Measurements from ENCODE around the gene DNPH1. TPM values are rescaled to one million over a fixed set of nuclear protein-coding genes. Genes with fewer than 3 reads are reported as not detected.

Gene DNPH1
- total and polyA plus RNA-seq, 10 of the 15 experiments (the other 5 are each of a cell fraction or from before 2014, with no cell fraction given): 7.0 to 136 (median 67.7) TPM

- Histone ChIP-seq H3K4me3 (no peak overlapping the region), H3K36me3 (ENCODE audit: control insufficient read depth in 2 of 2, insufficient read depth in 2 of 2, low read length in 1 of 2) (no peaks in the 10 kb centered on the region), H3K79me2 (ENCODE audit: control insufficient read depth, insufficient read depth, low read length) (no peaks in the 10 kb centered on the region), H3K27ac (ENCODE audit: control insufficient read depth, insufficient read depth) (no peak overlapping the region), H3K4me2 (ENCODE audit: control insufficient read depth, insufficient read depth) (no peak overlapping the region), H3K9me3 (replicated peaks; ENCODE audit: control insufficient read depth, insufficient read depth, low read length) (no peaks in the 10 kb centered on the region), H4K20me1 (ENCODE audit: control insufficient read depth, insufficient read depth) (no peaks in the 10 kb centered on the region), H3K27me3 (replicated peaks in 1 of 2; ENCODE audit: control insufficient read depth in 2 of 2, insufficient read depth in 2 of 2, low read length in 1 of 2) (0 out of 4 replicates have a peak, but pooled peaks cover 0 to 3% of the 10 kb centered on the region in 2 experiments), H3K9ac (ENCODE audit: control insufficient read depth, insufficient read depth, low read length) (no peak overlapping the region), H2AFZ (ENCODE audit: control insufficient read depth, low read depth, low read length) (no peak overlapping the region), H3K4me1 (ENCODE audit: control insufficient read depth, insufficient read depth, low read length) (peaks cover 16% of the 10 kb centered on the region)
- no TSS peak for BruUV-seq (replicated peaks)
- RAD21 ChIA-PET (ENCODE audit: unreplicated experiment): interaction anchor here (1.1 to 1.2 kb wide), 2 partner anchors 24 to 110 kb away, joined by 3 read pairs; partner anchors contain the start of gene DNPH1
- CTCF ChIA-PET: interaction anchor here (0.7 kb wide), 1 partner anchor 144 kb away, joined by 4 read pairs; no protein-coding TSS in a partner anchor
- intact Hi-C loops (cut with micrococcal nuclease; ENCODE audit: unreplicated experiment) (no loop called here), in situ Hi-C loops (cut with MboI) (no loop called here)
- SMC1A ChIA-PET (ENCODE audit: uncharacterized antibody, unreplicated experiment): no interaction called here
- FAIRE-seq: no peak
- TF ChIP-seq POLR2A (IDR thresholded peaks at IDR 0.05; ENCODE audit: low read depth, low read length): no peak
- no peak for TF ChIP-seq BHLHE40 (IDR thresholded peaks at IDR 0.05; ENCODE audit: borderline replicate concordance in 1 of 2, low read depth in 2 of 2, low read length in 1 of 2)
- no peak for TF ChIP-seq EP300 (IDR thresholded peaks at IDR 0.05; ENCODE audit: borderline replicate concordance in 1 of 2, control insufficient read depth in 1 of 2, low read depth in 2 of 2, low read length in 2 of 2)
- TF ChIP-seq, protein P1, sequence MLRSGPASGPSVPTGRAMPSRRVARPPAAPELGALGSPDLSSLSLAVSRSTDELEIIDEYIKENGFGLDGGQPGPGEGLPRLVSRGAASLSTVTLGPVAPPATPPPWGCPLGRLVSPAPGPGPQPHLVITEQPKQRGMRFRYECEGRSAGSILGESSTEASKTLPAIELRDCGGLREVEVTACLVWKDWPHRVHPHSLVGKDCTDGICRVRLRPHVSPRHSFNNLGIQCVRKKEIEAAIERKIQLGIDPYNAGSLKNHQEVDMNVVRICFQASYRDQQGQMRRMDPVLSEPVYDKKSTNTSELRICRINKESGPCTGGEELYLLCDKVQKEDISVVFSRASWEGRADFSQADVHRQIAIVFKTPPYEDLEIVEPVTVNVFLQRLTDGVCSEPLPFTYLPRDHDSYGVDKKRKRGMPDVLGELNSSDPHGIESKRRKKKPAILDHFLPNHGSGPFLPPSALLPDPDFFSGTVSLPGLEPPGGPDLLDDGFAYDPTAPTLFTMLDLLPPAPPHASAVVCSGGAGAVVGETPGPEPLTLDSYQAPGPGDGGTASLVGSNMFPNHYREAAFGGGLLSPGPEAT (IDR thresholded peaks at IDR 0.05; ENCODE audit: low read depth): no peak
- TF ChIP-seq RAD51 (IDR thresholded peaks at IDR 0.05): no peak
- TF ChIP-seq, protein P2, sequence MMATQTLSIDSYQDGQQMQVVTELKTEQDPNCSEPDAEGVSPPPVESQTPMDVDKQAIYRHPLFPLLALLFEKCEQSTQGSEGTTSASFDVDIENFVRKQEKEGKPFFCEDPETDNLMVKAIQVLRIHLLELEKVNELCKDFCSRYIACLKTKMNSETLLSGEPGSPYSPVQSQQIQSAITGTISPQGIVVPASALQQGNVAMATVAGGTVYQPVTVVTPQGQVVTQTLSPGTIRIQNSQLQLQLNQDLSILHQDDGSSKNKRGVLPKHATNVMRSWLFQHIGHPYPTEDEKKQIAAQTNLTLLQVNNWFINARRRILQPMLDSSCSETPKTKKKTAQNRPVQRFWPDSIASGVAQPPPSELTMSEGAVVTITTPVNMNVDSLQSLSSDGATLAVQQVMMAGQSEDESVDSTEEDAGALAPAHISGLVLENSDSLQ (IDR thresholded peaks at IDR 0.05): no peak
- no peak for TF ChIP-seq SMC3 (IDR thresholded peaks at IDR 0.05; ENCODE audit: borderline replicate concordance, low read length)
- no peak for TF ChIP-seq PBX3 (IDR thresholded peaks at IDR 0.05; ENCODE audit: insufficient replicate concordance, low read depth, low read length)
- no peak for TF ChIP-seq MTA2 (IDR thresholded peaks at IDR 0.05; ENCODE audit: low read depth)
- no peak for TF ChIP-seq RELA (IDR thresholded peaks at IDR 0.05; ENCODE audit: borderline replicate concordance, partially characterized antibody)
- TF ChIP-seq IKZF1 (conservative IDR thresholded peaks at IDR 0.05): no peak
- no peak for TF ChIP-seq USF1 (IDR thresholded peaks at IDR 0.05; ENCODE audit: borderline replicate concordance, extremely low read length, insufficient read depth, low read depth, low read length)
- 95% methylated on average over 11 of the region's 11 CpGs for WGBS (ENCODE audit: insufficient coverage, insufficient replicate concordance, low lambda C conversion rate, missing lambda C conversion rate)
- DNase-seq (ENCODE audit: low read depth, low spot score): no peak
- POLR2A ChIA-PET: no interaction called here
- ATAC-seq: no peak
Observed at GRCh38 chr6:43253401-43253800, 24.1 kb upstream of the DNPH1 start.
